Aorta (tissue), 5 donors: ENCODE results near the gene PABPN1L. TPM values are rescaled to one million over a fixed set of nuclear protein-coding genes. Genes with fewer than 3 reads are reported as not detected.

Source experiments
- ATAC-seq: fragments of 200-7000 bp; cut with Tn5 transposase; one replicate; pipeline ENCODE4 v1.9.1; 2022; ENCODE audit warnings: moderate library complexity; ENCODE audit not compliant: low FRiP score
- DNase-seq, 2 donors: peaks; one replicate each; pipeline ENCODE4 v3.0.0-alpha.2; 2020
- H3K27ac ChIP-seq, 2 donors: one replicate each; pipeline ENCODE4 v1.5.1; 2013; ENCODE audit warnings: low read length in 2 of 2, mild to moderate bottlenecking in 2 of 2, moderate library complexity in 2 of 2, control low read depth in 1 of 2, inconsistent platforms in 1 of 2, low read depth in 1 of 2
- H3K27me3 ChIP-seq, 2 donors: one replicate each; pipeline ENCODE4 v1.6.1; 2013; ENCODE audit warnings: control low read depth in 1 of 2, low read length in 1 of 2, mild to moderate bottlenecking in 1 of 2, moderate library complexity in 1 of 2; ENCODE audit not compliant: insufficient read depth in 2 of 2, control insufficient read depth in 1 of 2
- H3K36me3 ChIP-seq, 2 donors: one replicate each; pipeline ENCODE4 v1.6.1; 2013; ENCODE audit warnings: control low read depth in 1 of 2, low read length in 1 of 2, mild to moderate bottlenecking in 1 of 2; ENCODE audit not compliant: insufficient read depth in 2 of 2, control insufficient read depth in 1 of 2
- H3K4me1 ChIP-seq, 2 donors: one replicate each; pipeline ENCODE4 v1.6.1; 2013; ENCODE audit warnings: low read length in 2 of 2, control low read depth in 1 of 2, mild to moderate bottlenecking in 1 of 2, moderate library complexity in 1 of 2; ENCODE audit not compliant: insufficient read depth in 2 of 2, control insufficient read depth in 1 of 2
- H3K4me3 ChIP-seq, 2 donors: one replicate each; pipeline ENCODE4 v1.5.1; 2013; ENCODE audit warnings: low read length in 2 of 2, control low read depth in 1 of 2, mild to moderate bottlenecking in 1 of 2
- H3K9me3 ChIP-seq: one replicate; pipeline ENCODE4 v1.6.1; 2013; ENCODE audit warnings: mild to moderate bottlenecking, low read length; ENCODE audit not compliant: control insufficient read depth
- WGBS, 2 donors: extraction: QIAGEN DNeasy Blood & Tissue Kit; methylation state at CpG; one replicate each; pipeline ENCODE4 v1.1.7; 2013; 5-methylcytosine and 5-hydroxymethylcytosine counted together
- intact Hi-C, 2 donors: fragments of 100-400 bp; cut with DNase I; formaldehyde crosslinking; loops; one replicate each; pipeline versions ENCODE4 v1.14.2 to v1.15.0; 2022
- polyA plus RNA-seq, 2 donors: library from polyadenylated mRNA; stranded (reverse); fragments of 200-250 nt; gene quantifications; one replicate each; pipeline ENCODE4 v1.2.3, GENCODE V29; 2013
- total RNA-seq, 2 donors: library from RNA; stranded (reverse); fragmentation: NEBNext Ultra II Directional; extraction: Animal tissue kit (Norgen Biotek cat#: 25700); gene quantifications; one replicate each; pipeline ENCODE4 v1.2.1, GENCODE V29; 2021
- donor health status: healthy with polysubstance abuse.
- donor health status: Bipolar disorder and iron deficiency.
- donor health status: DM: no; HTN: no; CAD: no.
- donor health status: DM: no; HTN: no; CAD: no.
- donor health status: DM: yes; HTN: yes; CAD: no.

Gene PABPN1L
- total and polyA plus RNA-seq, 4 donors = not detected

GRCh38 chr16:88874938-88875599, 8.6 kb upstream of the PABPN1L start:
- no peaks in the 10 kb centered on the region for H3K36me3 ChIP-seq
- DNase-seq (no peak), ATAC-seq (no peak)
- no peaks in the 10 kb centered on the region for H3K27me3 ChIP-seq
- no peaks in the 10 kb centered on the region for H3K4me1 ChIP-seq
- H3K4me3 ChIP-seq = no peak overlapping the region
- H3K27ac ChIP-seq = no peak overlapping the region
- no peaks in the 10 kb centered on the region for H3K9me3 ChIP-seq
- 92% methylated on average over 34 of the region's 34 CpGs for WGBS, 2 donors
- intact Hi-C loops = no loop called here

DNA sequence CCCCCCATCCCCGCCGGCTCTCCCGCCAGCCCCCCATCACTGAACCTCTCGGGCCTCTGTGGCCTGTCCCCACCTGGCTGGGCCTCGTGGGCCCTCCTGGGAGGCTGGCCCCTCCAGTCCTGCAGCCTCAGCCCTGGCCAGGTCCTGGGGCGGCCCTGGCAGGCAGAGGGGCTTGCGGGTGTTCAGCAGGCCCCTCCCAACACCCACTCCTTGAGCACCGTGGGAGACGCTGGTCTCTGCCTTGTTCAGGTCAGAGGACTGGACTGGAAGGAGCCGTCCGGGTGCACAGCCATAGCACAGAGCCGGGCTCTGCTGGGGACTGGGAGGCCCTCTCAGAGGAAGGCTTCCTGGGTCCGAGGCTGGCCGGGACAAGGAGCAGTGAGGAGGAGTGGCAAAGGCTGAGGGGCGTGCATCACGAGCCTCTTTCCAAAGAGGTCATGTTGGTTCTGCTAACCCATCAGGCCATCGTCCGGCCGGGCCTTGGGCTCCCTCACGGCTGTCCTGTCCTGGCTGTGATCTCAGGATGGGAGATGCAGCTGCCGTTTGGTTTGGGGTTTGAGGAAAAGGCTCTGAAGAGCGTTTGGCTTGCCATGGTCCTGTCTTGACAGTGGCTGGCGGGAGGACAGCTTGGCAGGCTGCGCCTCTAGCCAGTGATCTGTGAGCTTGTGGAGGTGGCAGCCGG, 6.3 kb upstream of the PABPN1L start:
- intact Hi-C loops = no loop called here
- Histone ChIP-seq H3K9me3 (no peaks in the 10 kb centered on the region), H3K4me1 (no peaks in the 10 kb centered on the region), H3K27ac (no peak overlapping the region), H3K27me3 (no peaks in the 10 kb centered on the region), H3K4me3 (no peak overlapping the region), H3K36me3 (no peaks in the 10 kb centered on the region)
- WGBS, 2 donors = 72 to 74% methylated on average over 25 of the region's 25 CpGs
- DNase-seq (no peak), ATAC-seq (no peak)

GRCh38 chr16:88871730-88872416, 5.4 kb upstream of the PABPN1L start:
- Histone ChIP-seq H3K27ac (no peak overlapping the region), H3K4me1 (no peaks in the 10 kb centered on the region), H3K9me3 (no peaks in the 10 kb centered on the region), H3K27me3 (no peaks in the 10 kb centered on the region), H3K36me3 (no peaks in the 10 kb centered on the region), H3K4me3 (no peak overlapping the region)
- DNase-seq (no peak), ATAC-seq (no peak)
- 82 to 91% methylated on average over 16 to 21 of the region's 21 CpGs for WGBS, 2 donors
- intact Hi-C loops = no loop called here

DNA sequence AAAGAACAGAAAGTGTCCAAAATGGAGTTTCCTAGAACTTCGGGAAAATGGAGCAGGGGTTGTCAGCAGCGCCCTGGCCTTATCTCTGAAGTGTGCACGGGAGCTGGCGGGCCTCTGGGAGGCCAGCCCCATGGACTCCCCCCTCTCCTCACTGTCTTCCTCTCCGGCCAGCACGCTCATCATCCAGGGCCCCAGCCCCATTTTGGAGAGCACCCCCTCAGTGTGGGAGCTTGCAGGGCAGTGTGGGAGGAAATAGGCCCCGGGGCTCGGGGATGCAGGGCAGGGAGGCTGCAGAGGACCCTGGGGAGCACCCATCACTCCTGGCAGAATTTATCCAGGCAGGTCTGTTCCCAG, 4.9 kb upstream of the PABPN1L start:
- Histone ChIP-seq H3K27ac (no peak overlapping the region), H3K4me3 (no peak overlapping the region), H3K36me3 (no peaks in the 10 kb centered on the region), H3K9me3 (no peaks in the 10 kb centered on the region), H3K4me1 (no peaks in the 10 kb centered on the region), H3K27me3 (no peaks in the 10 kb centered on the region)
- DNase-seq (no peak), ATAC-seq (no peak)
- WGBS, 2 donors = 34 to 39% methylated on average over 8 of the region's 8 CpGs
- intact Hi-C loops = no loop called here

GRCh38 chr16:88870608-88871348, 4.3 kb upstream of the PABPN1L start:
- no peaks in the 10 kb centered on the region for H3K4me1 ChIP-seq
- ATAC-seq (no peak), DNase-seq (no peak)
- H3K9me3 ChIP-seq = no peaks in the 10 kb centered on the region
- no peaks in the 10 kb centered on the region for H3K27me3 ChIP-seq
- no peak overlapping the region for H3K4me3 ChIP-seq
- no peaks in the 10 kb centered on the region for H3K36me3 ChIP-seq
- WGBS, 2 donors = 47 to 53% methylated on average over 37 of the region's 37 CpGs
- H3K27ac ChIP-seq = no peak overlapping the region
- intact Hi-C loops = no loop called here

- Histone ChIP-seq H3K27me3 (no peaks in the 10 kb centered on the region), H3K9me3 (no peaks in the 10 kb centered on the region)
- ATAC-seq = no peak
Measured at GRCh38 chr16:88869673-88869980, 3.2 kb upstream of the PABPN1L start.

DNA sequence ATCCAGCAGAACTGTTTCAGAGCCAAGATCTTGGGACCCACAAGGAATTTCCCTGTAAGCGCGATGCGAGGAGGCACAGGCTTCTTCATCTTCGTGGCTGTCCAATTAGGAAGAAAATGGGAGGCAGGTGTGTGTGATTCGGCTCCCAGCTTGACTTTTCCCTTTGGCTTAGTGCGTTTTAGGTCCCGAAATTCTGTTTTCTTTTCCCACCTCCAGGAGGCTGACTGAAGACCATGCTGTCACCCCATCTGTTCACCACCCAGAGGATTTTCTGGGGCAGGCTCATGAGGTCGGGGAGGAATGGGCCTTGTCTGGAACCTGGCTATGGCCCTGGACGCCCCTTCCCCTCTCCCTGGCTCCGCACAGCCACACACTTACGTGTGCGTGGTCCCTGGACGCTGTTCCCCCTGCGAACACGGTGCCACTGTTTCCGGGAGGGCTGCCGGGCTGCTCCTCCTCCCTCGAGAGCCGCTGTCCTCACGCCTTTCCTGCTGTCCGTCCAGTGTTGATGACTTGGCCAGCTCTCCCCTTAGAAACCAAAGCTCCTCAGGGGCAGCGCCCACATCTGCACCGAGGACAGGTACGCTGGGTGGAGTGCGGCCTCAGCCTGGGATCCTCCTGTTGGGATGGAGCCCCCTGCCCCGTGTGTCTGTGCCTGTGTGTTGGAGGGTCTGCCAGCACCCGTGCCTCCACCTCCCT, 2.7 kb upstream of the PABPN1L start:
- intact Hi-C loops = no loop called here
- no peak overlapping the region for H3K4me3 ChIP-seq
- ATAC-seq (no peak), DNase-seq (no peak)
- H3K9me3 ChIP-seq = no peaks in the 10 kb centered on the region
- WGBS, 2 donors = 60 to 79% methylated on average over 27 of the region's 27 CpGs
- H3K27ac ChIP-seq = no peak overlapping the region
- no peaks in the 10 kb centered on the region for H3K36me3 ChIP-seq
- no peaks in the 10 kb centered on the region for H3K4me1 ChIP-seq
- H3K27me3 ChIP-seq = no peaks in the 10 kb centered on the region

More at GRCh38 chr16:88869673-88869980, 3.2 kb upstream of the PABPN1L start:
- WGBS, 2 donors = 31 to 35% methylated on average over 9 of the region's 9 CpGs
- no peak overlapping the region for H3K4me3 ChIP-seq
- H3K4me1 ChIP-seq = no peaks in the 10 kb centered on the region
- no peak overlapping the region for H3K27ac ChIP-seq
- DNase-seq = no peak
- intact Hi-C loops = no loop called here
- H3K36me3 ChIP-seq = no peaks in the 10 kb centered on the region

GRCh38 chr16:88867581-88868246, 1.3 kb upstream of the PABPN1L start:
- ATAC-seq (no peak), DNase-seq (peak in 1 of 2 donors; percentile 45)
- H3K4me3 ChIP-seq = no peak overlapping the region
- intact Hi-C loops = no loop called here
- H3K27me3 ChIP-seq = no peaks in the 10 kb centered on the region
- H3K27ac ChIP-seq = no peak overlapping the region
- 85 to 90% methylated on average over 24 of the region's 24 CpGs for WGBS, 2 donors
- peaks cover 0 to 2% of the 10 kb centered on the region in 2 donors for H3K36me3 ChIP-seq
- H3K4me1 ChIP-seq = no peaks in the 10 kb centered on the region
- no peaks in the 10 kb centered on the region for H3K9me3 ChIP-seq
